Kidney capillary endothelial cell (primary cell): ENCODE measurements around the gene KRTAP5-9.
"Not testable (repeated sequence)": the region's sequence is repeated elsewhere in the genome, so short reads cannot be mapped to it uniquely, and the experiment has no call there.

Source experiments
- DNase-seq: peaks from one replicate; pipeline ENCODE4 v3.0.0-alpha.2; 2018; ENCODE audit warnings: low spot score

KRTAP5-9 gene

DNA sequence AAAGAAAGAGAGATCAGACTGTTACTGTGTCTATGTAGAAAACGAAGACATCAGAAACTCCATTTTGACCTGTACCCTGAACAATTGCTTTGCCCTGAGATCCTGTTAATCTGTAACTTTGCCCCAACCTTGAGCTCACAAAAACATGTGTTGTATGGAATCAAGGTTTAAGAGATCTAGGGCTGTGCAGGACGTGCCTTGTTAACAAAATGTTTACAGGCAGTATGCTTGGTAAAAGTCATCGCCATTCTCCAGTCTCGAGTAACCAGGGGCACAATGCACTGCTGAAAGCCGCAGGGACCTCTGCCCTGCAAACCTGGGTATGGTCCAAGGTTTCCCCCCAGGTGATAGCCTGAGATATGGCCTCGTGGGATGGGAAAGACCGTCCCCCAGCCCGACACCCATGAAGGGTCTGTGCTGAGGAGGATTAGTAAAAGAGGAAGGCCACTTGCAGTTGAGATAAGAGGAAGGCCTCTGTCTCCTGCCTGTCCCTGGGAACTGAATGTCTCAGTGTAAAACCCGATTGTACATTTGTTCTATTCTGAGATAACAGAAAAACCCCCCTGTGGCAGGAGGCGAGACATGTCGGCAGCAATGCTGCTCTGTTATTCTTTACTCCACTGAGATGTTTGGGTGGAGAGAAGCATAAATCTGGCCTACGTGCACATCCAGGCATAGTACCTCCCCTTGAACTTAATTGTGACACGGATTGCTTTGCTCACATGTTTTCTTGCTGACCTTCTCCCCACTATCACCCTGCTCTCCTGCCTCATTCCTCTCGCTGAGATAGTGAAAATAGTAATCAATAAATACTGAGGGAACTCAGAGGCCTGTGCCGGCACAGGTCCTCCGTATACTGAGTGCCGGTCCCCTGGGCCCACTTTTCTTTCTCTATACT lies 13.3 kb upstream of the KRTAP5-9 start:
- DNase-seq, result not testable (repeated sequence)

DNA sequence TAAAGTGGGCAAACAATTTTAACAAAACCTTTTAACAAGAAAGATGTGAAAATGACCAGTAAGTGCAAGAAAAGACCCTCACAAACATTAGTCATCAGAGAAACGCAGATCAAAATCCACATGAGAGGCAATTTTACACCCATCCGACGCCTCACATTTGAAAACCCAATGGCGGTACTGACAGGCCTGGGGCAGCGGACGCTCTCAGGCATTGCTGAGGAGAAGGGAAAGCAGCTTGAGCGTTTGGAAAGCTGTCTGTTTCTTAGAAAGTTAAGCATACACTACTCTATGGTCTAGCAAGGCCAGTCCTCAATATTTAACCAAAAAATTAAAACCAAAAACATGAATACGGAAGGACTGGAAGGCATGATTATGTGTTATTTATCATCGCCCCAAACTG lies 12.4 kb upstream of the KRTAP5-9 start:
- DNase-seq, result no peak

DNA sequence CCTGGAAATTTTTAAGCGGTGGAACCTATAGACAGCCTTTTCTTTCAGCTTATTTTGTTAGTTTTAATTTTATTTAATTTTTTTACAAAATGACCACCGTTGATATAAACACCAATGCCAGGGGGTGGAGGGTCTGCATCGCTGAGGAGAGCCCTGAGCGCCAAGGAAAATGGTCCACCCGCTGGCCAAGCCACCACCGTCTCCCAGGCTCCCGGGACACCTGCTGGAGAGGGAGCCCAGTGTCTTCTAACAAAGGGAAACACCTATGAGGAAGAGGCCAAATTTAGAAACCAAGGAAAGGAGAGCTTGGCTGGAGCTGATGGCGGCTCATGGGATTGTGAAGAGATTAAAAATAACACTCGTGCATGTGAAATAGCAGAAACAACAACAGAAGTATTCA lies 10.7 kb upstream of the KRTAP5-9 start:
- no peak for DNase-seq

DNA sequence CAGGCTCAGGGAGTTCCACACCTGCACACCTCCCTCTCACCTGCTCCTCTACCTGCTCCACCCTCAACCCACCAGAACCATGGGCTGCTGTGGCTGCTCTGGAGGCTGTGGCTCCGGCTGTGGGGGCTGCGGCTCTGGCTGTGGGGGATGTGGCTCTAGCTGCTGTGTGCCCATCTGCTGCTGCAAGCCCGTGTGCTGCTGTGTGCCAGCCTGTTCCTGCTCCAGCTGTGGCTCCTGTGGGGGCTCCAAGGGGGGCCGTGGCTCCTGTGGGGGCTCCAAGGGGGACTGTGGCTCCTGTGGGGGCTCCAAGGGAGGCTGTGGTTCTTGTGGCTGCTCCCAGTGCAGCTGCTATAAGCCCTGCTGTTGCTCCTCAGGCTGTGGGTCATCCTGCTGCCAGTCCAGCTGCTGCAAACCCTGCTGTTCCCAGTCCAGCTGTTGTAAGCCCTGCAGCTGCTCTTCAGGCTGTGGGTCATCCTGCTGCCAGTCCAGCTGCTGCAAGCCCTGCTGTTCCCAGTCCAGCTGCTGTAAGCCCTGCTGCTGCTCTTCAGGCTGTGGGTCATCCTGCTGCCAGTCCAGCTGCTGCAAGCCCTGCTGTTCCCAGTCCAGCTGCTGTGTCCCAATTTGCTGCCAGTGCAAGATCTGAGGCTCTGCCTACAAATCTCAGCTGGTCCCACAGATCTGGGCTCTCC lies 10.1 kb upstream of the KRTAP5-9 start, which contains the start of gene KRTAP5-8:
TSS of gene KRTAP5-8 (plus strand) at position 49 of the 689 bp plus-strand sequence. CDS start at position 80, 31 bp downstream.
- DNase-seq, result not testable (repeated sequence)

DNA sequence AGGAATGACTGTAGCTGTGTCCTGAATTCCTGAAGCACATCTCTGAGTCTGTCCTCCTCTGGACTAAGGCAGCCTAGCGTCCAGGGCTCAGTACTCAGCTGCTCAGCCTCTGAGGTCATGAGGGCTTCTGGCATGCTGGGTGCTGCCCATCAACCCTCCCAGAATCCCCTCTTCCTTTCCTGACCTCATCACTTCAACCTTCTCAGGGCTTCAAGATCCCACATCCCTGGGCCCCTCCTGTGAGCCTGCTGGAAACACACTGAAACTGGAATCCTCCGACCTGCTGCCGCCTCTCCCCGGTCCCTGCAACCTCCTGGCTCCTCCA lies 9.6 kb upstream of the KRTAP5-9 start:
- DNase-seq, result no peak

DNA sequence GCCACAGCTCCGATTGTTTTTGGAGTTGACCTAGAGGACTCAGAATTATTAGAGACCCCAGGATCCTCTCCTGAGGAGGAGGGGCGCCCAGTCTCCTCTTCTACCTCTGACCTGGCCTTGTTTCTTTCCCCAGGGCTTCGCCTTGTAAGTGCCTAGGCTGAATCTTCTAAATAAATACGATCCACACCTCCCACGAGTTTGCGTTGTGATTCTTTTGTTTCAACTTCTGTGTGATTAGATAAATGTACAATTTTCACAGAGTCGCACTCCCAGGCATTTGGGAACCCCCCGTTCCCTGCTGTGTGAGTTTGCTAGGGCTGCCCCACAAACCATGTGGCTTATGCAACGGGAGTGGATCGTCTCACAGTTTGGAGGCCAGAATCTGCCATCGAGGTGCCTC lies 9.2 kb upstream of the KRTAP5-9 start:
- DNase-seq, result no peak

DNA sequence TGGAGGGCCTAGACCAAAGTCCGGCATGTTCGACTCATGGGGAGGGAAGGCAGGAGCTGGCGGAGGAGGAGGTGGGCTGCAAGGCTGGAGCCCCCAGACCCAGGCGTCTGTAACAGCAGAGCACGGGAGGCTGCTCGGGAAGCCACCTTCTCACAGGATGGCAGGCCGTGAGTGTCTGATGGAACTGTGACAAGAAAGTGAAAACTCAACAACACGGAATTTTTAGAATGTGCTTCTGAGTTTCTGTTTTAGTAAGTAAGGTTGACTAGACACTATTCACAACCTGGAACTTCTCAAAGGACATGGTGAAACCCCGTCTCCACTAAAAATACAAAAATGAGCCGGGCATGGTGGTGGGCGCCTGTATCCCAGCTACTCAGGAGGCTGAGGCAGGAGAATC lies 8.2 kb upstream of the KRTAP5-9 start:
- DNase-seq, result not testable (repeated sequence)

DNA sequence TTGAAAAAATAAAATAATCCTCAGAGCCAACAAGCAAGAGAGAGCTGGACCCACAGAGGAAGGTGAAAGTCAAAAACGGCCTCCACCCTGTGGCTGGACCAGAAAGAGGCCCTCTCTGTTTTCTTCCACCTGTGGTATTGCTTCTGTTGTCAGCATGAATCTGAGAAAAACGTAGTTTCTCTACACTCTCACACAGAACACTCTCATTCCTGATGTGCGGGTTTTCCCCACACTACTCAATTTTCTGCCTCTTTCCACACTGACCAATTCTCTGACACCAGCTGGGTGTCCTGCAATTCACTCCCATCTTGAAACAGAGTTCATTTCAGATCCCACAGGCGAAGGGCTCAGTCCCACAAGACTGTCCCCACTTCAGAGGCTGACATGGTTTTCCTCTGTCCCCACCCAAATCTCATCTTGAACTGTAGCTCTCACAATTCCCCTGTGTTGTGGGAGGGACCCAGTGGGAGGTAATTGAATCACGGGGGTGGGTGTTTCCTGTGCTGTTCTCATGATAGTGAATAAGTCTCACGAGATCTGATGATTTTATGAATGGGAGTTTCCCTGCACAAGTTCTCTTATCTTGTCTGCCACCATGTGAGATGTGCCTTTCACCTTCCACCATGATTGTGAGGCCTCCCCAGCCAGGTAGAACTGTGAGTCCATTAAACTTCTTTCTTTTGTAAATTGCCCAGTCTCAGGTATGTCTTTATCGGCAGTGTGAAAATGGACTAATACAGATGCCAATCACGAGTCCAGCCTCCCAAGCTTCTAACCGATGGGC lies 7.5 kb upstream of the KRTAP5-9 start:
- DNase-seq, result not testable (repeated sequence)

DNA sequence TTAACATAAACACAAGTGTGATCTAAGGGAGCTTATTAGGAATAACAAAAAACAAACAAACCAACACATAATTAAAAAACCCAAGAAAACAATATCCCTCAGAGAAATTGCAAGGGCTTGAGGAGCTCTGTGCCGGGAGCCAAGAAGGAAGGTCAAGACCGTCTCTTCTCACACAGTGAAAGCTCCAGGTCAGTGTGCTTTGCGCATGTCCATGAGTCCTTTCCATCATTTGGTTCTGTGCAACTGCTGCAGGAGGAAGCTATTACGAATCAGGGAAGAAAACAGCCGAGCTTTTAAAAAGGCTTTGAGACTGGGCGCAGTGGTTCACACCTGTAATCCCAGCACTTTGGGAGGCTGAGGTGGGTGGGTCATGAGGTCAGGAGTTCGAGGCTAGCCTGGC lies 5.8 kb upstream of the KRTAP5-9 start:
- no peak for DNase-seq

DNA sequence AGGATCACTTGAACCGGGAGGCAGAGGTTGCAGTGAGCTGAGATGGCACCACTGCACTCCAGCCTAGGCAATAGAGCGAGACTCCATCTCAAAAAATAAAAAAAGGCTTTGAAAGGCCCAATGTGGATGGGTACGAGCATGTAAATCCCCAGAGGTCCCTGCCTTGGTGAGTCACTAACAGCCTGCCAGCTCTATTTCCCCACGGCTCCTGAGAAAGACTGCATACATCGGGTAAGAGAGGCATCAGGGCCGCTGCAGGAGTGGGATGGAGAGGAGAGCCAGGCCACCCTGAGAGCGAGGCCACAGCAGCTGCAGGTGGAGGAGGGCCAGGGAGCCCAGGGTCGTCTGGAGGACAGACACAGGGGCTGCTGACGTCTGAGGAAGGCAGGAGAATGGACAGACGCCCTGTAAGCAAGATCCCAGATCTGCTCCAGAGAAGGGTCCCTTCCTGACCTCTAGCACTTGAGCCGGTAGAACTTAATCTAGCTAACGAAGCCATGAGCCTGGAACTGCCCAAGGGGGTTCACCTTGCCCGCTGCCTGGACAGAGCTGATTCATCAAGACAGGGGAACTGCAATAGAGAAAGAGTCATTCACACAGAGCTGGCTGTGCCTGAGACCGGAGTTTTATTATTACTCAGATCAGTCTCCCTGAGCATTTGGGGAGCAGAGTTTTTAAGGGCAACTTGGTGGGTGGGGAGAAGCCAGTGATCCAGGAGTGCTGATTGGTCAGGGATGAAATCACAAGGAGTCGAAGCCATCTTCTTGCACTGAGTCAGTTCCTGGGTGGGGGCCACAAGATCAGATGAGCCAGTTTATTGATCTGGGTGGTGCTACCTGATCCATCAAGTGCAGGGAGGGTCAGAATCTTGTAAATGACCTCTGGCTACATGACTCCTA lies 5.1 kb upstream of the KRTAP5-9 start:
- no peak for DNase-seq

DNA sequence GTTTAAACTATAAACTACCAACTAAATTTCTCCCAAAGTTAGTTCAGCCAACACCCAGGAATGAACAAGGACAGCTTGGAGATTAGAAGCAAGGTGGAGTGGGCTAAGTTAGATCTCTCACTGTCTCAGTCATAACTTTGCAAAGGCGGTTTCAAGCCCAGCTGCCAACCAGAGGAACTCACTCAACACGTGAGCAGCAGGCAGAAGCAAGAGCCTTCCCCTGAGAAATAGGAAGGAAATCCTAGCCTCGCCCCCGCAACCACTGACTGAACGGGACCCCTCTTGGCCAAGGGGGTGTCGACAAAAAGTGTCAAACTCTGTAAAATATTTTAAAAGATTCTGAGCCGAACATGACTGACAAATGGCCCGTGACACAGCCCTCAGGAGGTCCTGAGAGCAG lies 4.4 kb upstream of the KRTAP5-9 start:
- DNase-seq, result no peak

DNA sequence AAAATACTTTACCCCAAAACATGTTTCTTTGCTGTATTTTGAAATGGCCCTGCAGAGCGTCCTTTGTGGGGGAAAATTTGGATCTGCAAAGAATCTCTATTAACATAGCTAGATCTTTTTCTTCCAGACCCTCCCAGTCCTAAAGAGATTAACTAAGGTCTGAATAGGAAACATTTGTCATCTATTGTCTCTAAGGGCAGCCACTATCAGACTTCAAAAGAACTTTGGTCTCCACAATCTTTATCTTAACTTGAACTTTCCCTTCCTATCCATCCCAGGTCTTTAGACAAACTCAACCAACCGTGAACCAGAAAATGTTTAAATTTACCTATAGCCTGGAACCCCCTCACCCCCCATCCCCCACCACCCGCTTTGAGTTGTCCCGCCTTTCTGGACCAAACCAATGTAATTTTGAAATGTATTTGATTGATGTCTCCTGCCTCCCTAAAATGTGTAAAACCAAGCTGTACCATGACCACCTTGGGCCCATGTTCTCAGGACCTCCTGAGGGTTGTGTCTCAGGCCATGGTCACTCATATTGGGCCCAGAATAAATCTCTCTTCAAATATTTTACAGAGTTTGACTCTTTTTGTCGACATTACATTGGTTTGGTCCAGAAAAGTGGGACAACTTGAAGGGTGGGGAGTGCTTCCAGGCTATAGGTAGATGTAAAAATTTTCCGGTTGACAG lies 3.5 kb upstream of the KRTAP5-9 start:
- DNase-seq, result no peak

DNA sequence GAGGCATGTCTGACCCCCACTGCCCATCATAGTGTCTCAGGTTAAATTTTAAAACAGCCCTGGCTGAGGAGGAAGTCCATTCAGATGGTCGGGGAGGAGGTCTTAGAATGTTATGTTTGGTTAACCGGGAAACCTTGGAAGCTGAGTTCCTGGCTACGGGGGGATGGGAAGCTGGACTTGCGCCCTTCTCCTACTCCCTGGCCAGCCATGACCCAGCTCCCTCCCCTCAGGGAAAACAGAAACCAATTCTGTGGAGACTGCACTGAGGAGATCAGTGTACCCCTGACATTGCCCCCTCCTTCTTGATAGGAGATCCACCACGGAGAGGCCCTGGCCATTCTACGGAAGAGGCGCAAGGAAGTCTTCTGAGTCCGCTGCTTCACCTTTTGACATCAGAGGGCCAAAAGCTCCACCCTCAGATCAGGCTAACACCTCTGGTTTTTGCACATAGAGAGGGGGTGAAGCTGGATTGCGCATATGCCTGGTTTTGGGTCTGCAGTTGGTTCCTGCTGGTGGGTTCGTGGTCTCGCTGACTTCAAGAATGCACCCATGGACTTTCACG lies 2.7 kb upstream of the KRTAP5-9 start:
- DNase-seq, result no peak

DNA sequence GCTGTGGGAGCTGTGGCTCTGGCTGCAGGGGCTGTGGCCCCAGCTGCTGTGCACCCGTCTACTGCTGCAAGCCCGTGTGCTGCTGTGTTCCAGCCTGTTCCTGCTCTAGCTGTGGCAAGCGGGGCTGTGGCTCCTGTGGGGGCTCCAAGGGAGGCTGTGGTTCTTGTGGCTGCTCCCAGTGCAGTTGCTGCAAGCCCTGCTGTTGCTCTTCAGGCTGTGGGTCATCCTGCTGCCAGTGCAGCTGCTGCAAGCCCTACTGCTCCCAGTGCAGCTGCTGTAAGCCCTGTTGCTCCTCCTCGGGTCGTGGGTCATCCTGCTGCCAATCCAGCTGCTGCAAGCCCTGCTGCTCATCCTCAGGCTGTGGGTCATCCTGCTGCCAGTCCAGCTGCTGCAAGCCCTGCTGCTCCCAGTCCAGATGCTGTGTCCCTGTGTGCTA lies 514 bp downstream of the KRTAP5-9 start:
- DNase-seq, result no peak

DNA sequence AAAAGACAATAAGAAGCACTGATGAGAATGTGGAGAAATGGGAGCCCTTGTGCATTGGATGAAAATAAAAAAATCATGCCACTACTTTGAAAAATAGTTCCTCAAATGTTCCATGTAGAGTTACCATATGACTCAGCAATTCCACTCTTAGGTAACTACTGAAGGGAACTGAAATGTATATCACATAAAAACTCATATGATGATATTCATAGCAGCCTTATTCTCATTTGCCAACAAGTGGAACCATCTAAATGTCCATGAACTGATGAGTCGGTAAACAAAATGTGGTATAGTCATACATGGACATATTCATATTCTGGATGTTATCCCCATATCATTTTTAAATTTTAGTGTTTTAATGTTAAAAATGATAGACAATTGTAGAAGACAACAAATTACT lies 3.5 kb downstream of the KRTAP5-9 start:
- no peak for DNase-seq

DNA sequence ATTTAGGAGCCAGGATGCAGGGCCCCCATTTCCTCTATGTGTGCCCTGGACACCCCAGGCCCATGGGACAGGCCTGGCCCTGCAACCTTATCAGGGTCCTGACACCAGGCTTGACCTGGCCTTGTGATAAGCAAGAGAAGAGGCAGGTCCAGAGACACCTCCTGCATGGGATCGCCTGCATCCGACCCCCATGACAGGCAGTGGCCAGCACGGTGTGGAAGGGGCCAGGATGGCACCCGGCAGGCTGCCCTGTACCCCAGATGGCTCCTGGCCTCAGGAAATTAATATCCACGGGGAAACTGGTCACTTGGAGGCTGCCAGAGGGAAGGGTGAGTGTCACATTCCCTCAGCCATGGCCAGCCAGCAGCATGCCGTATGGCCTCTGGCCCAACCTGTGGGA lies 6.8 kb downstream of the KRTAP5-9 start:
- DNase-seq, result no peak

DNA sequence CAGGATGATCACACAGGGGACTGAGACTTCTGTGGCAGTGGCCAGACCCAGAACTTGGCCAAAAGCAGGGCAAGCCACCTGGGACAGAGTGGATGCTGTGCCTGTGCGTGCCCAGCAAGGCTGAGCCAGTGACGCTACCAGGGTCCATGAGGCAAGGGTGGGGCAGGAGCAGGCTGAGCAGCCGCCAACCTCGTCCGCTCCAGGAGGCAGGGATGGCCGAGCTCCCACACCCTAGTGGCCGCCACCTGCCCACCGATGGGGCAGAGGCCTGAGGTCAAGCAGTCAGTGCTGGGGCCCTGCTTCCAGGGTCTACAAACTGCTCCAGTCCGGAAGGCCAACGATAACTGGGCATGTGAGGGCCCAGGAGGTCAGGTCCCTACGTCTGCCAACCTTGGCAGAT lies 7.3 kb downstream of the KRTAP5-9 start:
- no peak for DNase-seq

DNA sequence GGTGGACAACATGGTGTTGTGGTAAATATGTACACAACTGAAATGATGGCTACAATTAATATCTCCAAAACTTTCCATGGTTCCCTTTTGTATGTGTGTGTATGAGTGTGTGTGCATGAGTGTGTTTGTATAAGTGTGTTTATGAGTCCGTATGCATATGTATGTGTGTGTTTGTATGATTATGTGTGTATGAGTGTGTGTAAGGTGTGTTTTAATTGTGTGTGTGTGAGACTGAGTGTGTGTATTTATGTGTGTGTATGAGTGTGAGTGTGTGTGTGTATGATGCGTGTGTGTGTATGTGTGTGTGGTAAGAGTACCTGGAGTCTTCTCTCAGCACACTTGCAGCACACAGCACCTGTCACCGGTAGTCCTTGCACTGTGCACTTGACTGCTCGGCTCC lies 7.8 kb downstream of the KRTAP5-9 start:
- DNase-seq, result no peak

DNA sequence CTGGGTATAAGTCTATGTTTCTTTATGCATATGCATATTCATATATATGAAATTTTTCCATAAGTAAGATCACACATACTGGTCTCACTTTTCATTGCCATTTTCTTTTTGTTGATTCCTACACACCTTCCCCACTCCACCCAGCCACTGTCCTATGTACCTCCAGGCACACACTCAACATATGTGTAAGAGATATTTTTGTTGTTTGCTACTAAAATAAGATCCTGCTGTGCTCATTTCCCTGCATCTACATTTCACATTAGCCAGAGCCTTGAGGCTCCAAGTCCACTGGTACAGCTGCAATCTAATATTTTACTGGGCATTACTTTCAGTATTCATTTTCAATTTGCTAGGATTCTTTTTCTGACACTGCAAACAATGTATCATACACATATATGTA lies 9.0 kb downstream of the KRTAP5-9 start:
- no peak for DNase-seq

DNA sequence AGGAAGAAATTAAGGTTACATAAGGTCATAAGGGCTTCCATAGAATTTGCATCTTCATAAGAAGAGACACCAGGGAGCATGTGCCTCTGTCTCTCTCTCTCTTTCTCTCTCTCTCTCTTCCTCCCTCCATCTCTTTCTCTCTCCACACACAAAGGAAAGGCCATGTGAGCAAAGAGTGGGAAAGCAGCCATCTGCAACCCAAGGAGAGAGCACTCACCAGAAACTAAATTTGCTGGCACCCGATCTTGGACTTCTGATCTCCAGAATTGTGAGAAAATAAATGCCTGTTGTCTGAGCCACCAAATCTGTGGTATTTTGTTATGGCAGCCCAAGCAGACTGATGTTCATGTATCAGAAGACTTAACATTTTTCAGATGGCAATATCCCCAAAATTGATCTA lies 10.8 kb downstream of the KRTAP5-9 start:
- no peak for DNase-seq

DNA sequence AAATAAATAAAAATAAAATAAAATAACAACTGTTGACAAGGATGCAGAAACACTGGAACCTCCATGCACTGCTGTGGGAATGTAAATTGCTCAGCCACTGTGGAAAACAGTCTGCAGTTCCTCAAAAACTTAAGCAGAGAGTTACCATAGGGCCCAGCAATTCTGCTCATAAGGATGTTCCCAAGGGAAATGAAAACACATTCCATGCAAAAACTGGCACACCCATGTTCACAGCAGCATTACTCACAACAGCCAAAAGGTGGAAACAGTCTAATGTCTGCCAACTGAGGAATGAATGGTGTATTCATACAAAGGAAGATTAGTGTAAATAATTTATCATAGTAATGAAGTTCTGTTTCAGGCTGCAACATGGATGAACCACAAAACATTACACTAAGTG lies 13.9 kb downstream of the KRTAP5-9 start:
- no peak for DNase-seq
